B cell (primary cell): ENCODE results near the gene RNF223.

Source experiments
- CTCF ChIP-seq: fragments of 200-600 bp; IDR thresholded peaks from one replicate; pipeline ENCODE4 v1.8.0; 2022; ENCODE audit warnings: antibody characterized with exemption, mild to moderate bottlenecking
- EZH2 ChIP-seq: IDR thresholded peaks from 2 replicates; pipeline ENCODE4 v1.6.1; 2012; ENCODE audit warnings: borderline replicate concordance, low read depth, mild to moderate bottlenecking, moderate library complexity, low read length; ENCODE audit not compliant: insufficient read depth, poor library complexity, severe bottlenecking

- TF ChIP-seq EZH2 (no peak), CTCF (no peak)
These were observed 46.9 kb upstream of the RNF223 start for GRCh38 chr1:1120866-1121591.
